Heart left ventricle (tissue), 13 donors: ENCODE measurements around the gene OR2T35.
"Not testable (repeated sequence)": the region's sequence is repeated elsewhere in the genome, so short reads cannot be mapped to it uniquely, and the experiment has no call there.

Experiments used
- POLR2A ChIP-seq, 2 donors: fragments of 450-650 bp; IDR thresholded peaks; one replicate each; pipeline ENCODE4 v1.6.1; 2017; ENCODE audit warnings: antibody characterized with exemption in 2 of 2, mild to moderate bottlenecking in 2 of 2, moderate library complexity in 2 of 2
- TF ChIP-seq, protein P1 (sequence below), 12 donors: fragments of 200-600 bp; sonication (generic) in 4 of 12; IDR thresholded peaks; one replicate each; pipeline versions ENCODE4 v1.5.0 to v1.8.0; 2018 to 2022; ENCODE audit warnings: antibody characterized with exemption in 12 of 12, mild to moderate bottlenecking in 5 of 12
- donor health status: ischemic (EF 13 %, LVEDD 7.1; RV severe dilation, severe dysfunction).
- donor health status: DM: no; HTN: yes; CAD: no.
- donor health status: DM: no; HTN: no; CAD: no.
- donor health status: ischemic (EF 25% LVEDD 6.9; RV normal size, moderate dysfunction).
- donor health status: ischemic (EF 25% LVEDD 5.7; RV mildly dilated, moderate dysfunction).
- donor health status: ischemic (EF 35%, LVEDD 5.7; RV mildly dilated, moderate dysfunction).
- donor health status: nonischemic (EF 11% LVEDD 7.7; RV severe dilation, severe dysfunction).
- donor health status: DM: yes; HTN: yes; CAD: no.
- donor health status: PGD.
- donor health status: ischemic (EF 29% LVEDD 5.4; RV normal size, mild dysfunction).
- donor health status: nonischemic (EF 23%, LVEDD 6.1; RV moderate dilation, normal function).

DNA sequence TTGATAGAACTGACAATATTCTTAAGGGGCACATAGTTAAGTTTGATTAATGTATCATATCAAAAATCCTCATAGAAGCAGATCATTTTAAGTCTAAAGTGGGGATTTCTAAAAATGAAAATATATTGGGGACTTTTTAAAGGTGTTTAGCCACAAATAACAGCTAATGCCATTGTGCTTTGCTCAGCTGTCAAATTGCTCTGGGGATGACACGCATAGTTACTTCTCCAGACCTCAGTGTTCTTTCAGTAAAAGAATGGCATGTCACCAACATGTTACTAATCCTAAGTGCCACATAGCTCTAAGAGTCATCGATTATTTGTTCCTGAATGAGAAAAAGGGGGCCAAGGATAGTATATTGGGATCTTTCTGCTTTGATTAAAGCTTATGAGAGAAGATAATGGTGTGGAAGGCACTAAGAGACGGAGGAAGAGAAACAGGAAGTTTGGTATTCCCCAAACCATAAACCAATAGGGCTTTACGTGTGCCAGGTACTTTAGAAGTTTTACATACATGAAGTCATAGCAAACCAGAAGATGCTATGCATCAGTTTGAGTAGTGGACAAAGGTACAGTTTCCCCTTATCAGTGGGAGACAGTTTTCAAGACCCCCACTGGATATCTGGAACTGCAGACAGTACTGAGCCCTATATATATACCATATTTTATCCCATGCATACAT is 2.0 kb downstream of the OR2T35 start:
- TF ChIP-seq, protein P1, sequence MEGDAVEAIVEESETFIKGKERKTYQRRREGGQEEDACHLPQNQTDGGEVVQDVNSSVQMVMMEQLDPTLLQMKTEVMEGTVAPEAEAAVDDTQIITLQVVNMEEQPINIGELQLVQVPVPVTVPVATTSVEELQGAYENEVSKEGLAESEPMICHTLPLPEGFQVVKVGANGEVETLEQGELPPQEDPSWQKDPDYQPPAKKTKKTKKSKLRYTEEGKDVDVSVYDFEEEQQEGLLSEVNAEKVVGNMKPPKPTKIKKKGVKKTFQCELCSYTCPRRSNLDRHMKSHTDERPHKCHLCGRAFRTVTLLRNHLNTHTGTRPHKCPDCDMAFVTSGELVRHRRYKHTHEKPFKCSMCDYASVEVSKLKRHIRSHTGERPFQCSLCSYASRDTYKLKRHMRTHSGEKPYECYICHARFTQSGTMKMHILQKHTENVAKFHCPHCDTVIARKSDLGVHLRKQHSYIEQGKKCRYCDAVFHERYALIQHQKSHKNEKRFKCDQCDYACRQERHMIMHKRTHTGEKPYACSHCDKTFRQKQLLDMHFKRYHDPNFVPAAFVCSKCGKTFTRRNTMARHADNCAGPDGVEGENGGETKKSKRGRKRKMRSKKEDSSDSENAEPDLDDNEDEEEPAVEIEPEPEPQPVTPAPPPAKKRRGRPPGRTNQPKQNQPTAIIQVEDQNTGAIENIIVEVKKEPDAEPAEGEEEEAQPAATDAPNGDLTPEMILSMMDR (IDR thresholded peaks at IDR 0.05): not testable (repeated sequence)
- TF ChIP-seq POLR2A (IDR thresholded peaks at IDR 0.05): not testable (repeated sequence)
